Heart left ventricle (tissue), 16 donors: ENCODE data around the gene CDH23. TPM values are rescaled to one million over a fixed set of nuclear protein-coding genes. Genes with fewer than 3 reads are reported as not detected.
A peak's percentile ranks its signal among the peaks of the same experiment; 100 is the strongest.

Experiments used
- ATAC-seq, 4 donors: fragments of 200-7000 bp; cut with Tn5 transposase; one replicate each; pipeline ENCODE4 v1.9.1; 2020 to 2022; ENCODE audit warnings: moderate library complexity in 4 of 4, mild to moderate bottlenecking in 3 of 4, moderate number of reproducible peaks in 1 of 4
- DNase-seq, 5 donors: peaks; one replicate each; pipeline ENCODE4 v3.0.0-alpha.2; 2020
- H3K27ac ChIP-seq, 12 donors: fragments of 200-600 bp; sonication (generic) in 4 of 12; one replicate each; pipeline versions ENCODE4 v1.5.0 to v1.8.0; 2016 to 2022; ENCODE audit warnings: mild to moderate bottlenecking in 2 of 12
- H3K27me3 ChIP-seq, 9 donors: fragments of 200-600 bp; sonication (generic) in 2 of 9; one replicate each; pipeline versions ENCODE4 v1.5.1 to v1.8.0; 2016 to 2022; ENCODE audit warnings: mild to moderate bottlenecking in 3 of 9
- H3K36me3 ChIP-seq, 9 donors: fragments of 200-600 bp; sonication (generic) in 2 of 9; one replicate each; pipeline versions ENCODE4 v1.5.0 to v1.8.0; 2018 to 2022; ENCODE audit warnings: mild to moderate bottlenecking in 2 of 9
- H3K4me1 ChIP-seq, 12 donors: fragments of 200-600 bp; sonication (generic) in 4 of 12; one replicate each; pipeline versions ENCODE4 v1.5.0 to v1.8.0; 2016 to 2022; ENCODE audit warnings: mild to moderate bottlenecking in 3 of 12
- H3K4me3 ChIP-seq, 12 donors: fragments of 200-600 bp; sonication (generic) in 4 of 12; one replicate each; pipeline versions ENCODE4 v1.5.0 to v1.8.0; 2017 to 2022; ENCODE audit warnings: mild to moderate bottlenecking in 9 of 12, moderate library complexity in 4 of 12
- H3K9me3 ChIP-seq, 12 donors: fragments of 200-600 bp; sonication (generic) in 4 of 12; one replicate each; pipeline versions ENCODE4 v1.5.0 to v1.8.0; 2016 to 2022; ENCODE audit warnings: mild to moderate bottlenecking in 1 of 12
- POLR2A ChIP-seq, 2 donors: fragments of 450-650 bp; IDR thresholded peaks; one replicate each; pipeline ENCODE4 v1.6.1; 2017; ENCODE audit warnings: antibody characterized with exemption in 2 of 2, mild to moderate bottlenecking in 2 of 2, moderate library complexity in 2 of 2
- WGBS, 4 donors: extraction: QIAGEN DNeasy Blood & Tissue Kit in 2 of 4; methylation state at CpG; one replicate each; pipeline versions ENCODE4 v1.1.5 to v1.1.7; 2013 to 2018; 5-methylcytosine and 5-hydroxymethylcytosine counted together
- intact Hi-C, 10 donors: fragments of 100-400 bp; cut with DNase I; formaldehyde crosslinking; loops; one replicate each; pipeline versions ENCODE4 v1.11.1 to v1.14.2; 2022
- polyA plus RNA-seq, 2 donors: library from polyadenylated mRNA; stranded (reverse); fragments of 200-250 nt; gene quantifications; one replicate each; pipeline ENCODE4 v1.2.3, GENCODE V29; 2013
- total RNA-seq, 9 donors: library from RNA; depleted of rRNA in 2 of 9; stranded (reverse); fragments of >200 nt in 2 of 9; fragmentation: NEBNext Ultra II Directional in 3 of 9; extraction: Animal tissue kit (Norgen Biotek cat#: 25700) in 3 of 9; gene quantifications; one replicate each; pipeline versions ENCODE4 v1.1.0 to v1.2.4, GENCODE V29; 2016 to 2023
- TF ChIP-seq, protein P1 (sequence below), 12 donors: fragments of 200-600 bp; sonication (generic) in 4 of 12; IDR thresholded peaks; one replicate each; pipeline versions ENCODE4 v1.5.0 to v1.8.0; 2018 to 2022; ENCODE audit warnings: antibody characterized with exemption in 12 of 12, mild to moderate bottlenecking in 5 of 12
- donor health status: ischemic (EF 13 %, LVEDD 7.1; RV severe dilation, severe dysfunction).
- donor health status: healthy with polysubstance abuse.
- donor health status: DM: no; HTN: yes; CAD: no.
- donor health status: DM: no; HTN: no; CAD: no.
- donor health status: ischemic (EF 25% LVEDD 6.9; RV normal size, moderate dysfunction).
- donor health status: ischemic (EF 25% LVEDD 5.7; RV mildly dilated, moderate dysfunction).
- donor health status: healthy.
- donor health status: DM: yes; HTN: yes; CAD: no.
- donor health status: ischemic (EF 35%, LVEDD 5.7; RV mildly dilated, moderate dysfunction).
- donor health status: nonischemic (EF 11% LVEDD 7.7; RV severe dilation, severe dysfunction).
- donor health status: DM: yes; HTN: yes; CAD: no.
- donor health status: PGD.
- donor health status: ischemic (EF 29% LVEDD 5.4; RV normal size, mild dysfunction).
- donor health status: nonischemic (EF 23%, LVEDD 6.1; RV moderate dilation, normal function).

Gene CDH23
- total and polyA plus RNA-seq, 11 donors = 1.2 to 8.6 (median 3.9) TPM

DNA sequence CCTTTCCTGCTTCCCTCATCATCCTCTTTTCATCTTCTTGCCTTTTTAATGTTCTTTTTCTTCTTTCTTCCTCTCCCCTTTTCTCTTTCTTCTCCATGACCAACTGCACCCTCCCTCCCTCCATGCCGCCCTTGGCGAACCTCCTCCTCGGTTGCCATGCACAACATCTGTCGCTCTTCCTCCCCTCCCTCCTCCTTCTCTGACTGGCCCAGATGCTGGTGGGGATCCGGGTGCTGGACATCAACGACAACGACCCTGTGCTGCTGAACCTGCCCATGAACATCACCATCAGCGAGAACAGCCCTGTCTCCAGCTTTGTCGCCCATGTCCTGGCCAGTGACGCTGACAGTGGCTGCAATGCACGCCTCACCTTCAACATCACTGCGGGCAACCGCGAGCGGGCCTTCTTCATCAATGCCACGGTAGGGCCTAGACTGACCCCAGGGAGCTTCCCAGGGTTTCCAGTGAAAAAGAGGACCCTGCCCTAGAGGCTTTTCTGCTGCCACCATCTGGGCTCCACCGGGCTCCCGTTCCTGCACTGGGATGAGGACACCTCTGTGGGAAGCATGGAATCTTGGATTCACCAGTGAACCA lies 388.1 kb downstream of the CDH23 start:
- TF ChIP-seq, protein P1, sequence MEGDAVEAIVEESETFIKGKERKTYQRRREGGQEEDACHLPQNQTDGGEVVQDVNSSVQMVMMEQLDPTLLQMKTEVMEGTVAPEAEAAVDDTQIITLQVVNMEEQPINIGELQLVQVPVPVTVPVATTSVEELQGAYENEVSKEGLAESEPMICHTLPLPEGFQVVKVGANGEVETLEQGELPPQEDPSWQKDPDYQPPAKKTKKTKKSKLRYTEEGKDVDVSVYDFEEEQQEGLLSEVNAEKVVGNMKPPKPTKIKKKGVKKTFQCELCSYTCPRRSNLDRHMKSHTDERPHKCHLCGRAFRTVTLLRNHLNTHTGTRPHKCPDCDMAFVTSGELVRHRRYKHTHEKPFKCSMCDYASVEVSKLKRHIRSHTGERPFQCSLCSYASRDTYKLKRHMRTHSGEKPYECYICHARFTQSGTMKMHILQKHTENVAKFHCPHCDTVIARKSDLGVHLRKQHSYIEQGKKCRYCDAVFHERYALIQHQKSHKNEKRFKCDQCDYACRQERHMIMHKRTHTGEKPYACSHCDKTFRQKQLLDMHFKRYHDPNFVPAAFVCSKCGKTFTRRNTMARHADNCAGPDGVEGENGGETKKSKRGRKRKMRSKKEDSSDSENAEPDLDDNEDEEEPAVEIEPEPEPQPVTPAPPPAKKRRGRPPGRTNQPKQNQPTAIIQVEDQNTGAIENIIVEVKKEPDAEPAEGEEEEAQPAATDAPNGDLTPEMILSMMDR (IDR thresholded peaks at IDR 0.05) = no peak
- TF ChIP-seq POLR2A (IDR thresholded peaks at IDR 0.05) = no peak
- no peaks in the 10 kb centered on the region for H3K27me3 ChIP-seq
- H3K9me3 ChIP-seq = no peaks in the 10 kb centered on the region
- H3K4me3 ChIP-seq = no peak overlapping the region
- DNase-seq (peak in 2 of 5 donors; percentile 10 to 23), ATAC-seq (no peak)
- H3K4me1 ChIP-seq = peaks cover 0 to 19% (median 7%) of the 10 kb centered on the region in 12 donors
- 93 to 95% (median 94%) methylated on average over 16 to 18 of the region's 18 CpGs for WGBS, 4 donors
- no peak overlapping the region for H3K27ac ChIP-seq
- H3K36me3 ChIP-seq = no peaks in the 10 kb centered on the region
- intact Hi-C loops = no loop called here

DNA sequence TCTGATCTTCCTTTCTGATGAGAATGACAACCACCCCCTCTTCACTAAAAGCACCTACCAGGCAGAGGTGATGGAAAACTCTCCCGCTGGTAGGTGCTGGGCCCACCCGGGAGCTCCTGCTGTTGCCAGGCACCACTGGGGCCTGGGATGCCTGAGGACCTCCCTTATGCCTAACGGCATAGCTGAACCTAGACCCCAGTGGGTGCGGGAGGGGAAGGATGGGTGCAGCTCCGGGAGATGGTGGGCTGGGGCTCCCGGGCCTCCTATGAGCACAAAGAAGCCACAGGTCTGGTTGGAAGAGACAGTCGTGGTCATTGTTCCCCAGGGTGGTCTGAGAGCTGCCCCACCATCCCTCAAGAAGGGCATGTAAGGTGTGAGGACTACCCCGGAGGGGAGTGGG lies 392.2 kb downstream of the CDH23 start:
- DNase-seq = peak in 1 of 5 donors; percentile 36
- WGBS, 4 donors = 80 to 87% (median 84%) methylated on average over 4 to 8 of the region's 8 CpGs
- no peak for ATAC-seq
- no peaks in the 10 kb centered on the region for H3K4me1 ChIP-seq
- H3K27ac ChIP-seq = no peak overlapping the region
- intact Hi-C loops = no loop called here
- TF ChIP-seq POLR2A (IDR thresholded peaks at IDR 0.05) = no peak
- TF ChIP-seq, protein P1 (IDR thresholded peaks at IDR 0.05) = no peak
- H3K4me3 ChIP-seq = no peak overlapping the region
- no peaks in the 10 kb centered on the region for H3K27me3 ChIP-seq
- H3K36me3 ChIP-seq = no peaks in the 10 kb centered on the region
- H3K9me3 ChIP-seq = no peaks in the 10 kb centered on the region

DNA sequence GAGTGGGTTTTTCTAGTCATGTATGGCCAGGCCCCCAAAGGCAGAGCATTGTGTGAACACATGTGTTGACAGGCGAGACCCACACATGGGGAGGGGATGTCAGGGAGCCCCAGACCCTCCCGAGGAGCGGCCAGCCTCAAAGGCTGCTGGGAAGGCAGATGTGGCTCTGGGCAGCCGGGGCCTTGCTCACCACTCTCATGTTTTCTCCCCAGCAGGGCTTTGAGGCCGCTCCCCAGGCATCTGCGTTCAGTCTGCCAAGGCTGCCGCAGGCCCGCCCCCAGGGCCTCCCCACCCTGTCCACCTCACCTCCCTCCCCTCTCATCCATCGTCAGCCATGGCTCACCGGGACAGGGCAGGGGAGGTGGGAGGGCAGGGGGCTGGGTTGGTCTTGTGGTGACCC lies 393.2 kb downstream of the CDH23 start:
- no peaks in the 10 kb centered on the region for H3K9me3 ChIP-seq
- H3K27ac ChIP-seq = no peak overlapping the region
- DNase-seq (peak in 1 of 5 donors; percentile 45), ATAC-seq (peak in 2 of 4 donors; percentile 16 to 29)
- H3K27me3 ChIP-seq = no peaks in the 10 kb centered on the region
- intact Hi-C loops = no loop called here
- no peaks in the 10 kb centered on the region for H3K4me1 ChIP-seq
- WGBS, 4 donors = 58 to 80% (median 72%) methylated on average over 4 to 10 of the region's 10 CpGs
- H3K36me3 ChIP-seq = no peaks in the 10 kb centered on the region
- no peak overlapping the region for H3K4me3 ChIP-seq
- TF ChIP-seq, protein P1 (IDR thresholded peaks at IDR 0.05) = no peak
- TF ChIP-seq POLR2A (IDR thresholded peaks at IDR 0.05) = no peak

DNA sequence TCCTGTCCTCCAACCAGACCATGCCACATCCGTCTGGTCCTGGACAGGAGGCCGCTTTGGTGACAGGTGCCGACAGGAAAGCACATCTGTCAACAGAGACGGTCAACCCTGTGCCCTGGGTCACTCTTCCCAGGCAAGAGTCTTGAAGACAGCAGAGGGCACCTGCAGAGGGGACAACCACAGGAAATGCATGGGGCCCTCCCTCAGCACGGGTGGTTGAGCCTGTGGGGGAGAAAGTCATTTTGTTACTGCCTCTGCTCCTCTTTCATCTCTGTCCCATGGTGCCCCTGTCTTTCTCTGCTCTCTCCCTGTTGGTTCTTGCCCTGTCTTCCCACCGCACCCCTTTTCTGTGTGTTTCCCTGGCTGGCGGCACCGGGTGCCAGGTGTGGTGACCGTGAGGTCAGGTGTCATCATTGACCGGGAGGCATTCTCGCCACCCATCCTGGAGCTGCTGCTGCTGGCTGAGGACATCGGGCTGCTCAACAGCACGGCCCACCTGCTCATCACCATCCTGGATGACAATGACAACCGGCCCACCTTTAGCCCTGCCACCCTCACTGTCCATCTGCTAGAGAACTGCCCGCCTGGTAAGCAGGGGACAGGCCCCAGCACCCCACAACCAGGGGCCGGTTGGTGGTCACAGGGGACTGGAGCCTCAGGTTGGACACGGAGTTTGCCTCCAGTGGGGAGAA lies 394.2 kb downstream of the CDH23 start:
- 78 to 87% (median 84%) methylated on average over 13 to 17 of the region's 17 CpGs for WGBS, 4 donors
- Histone ChIP-seq H3K9me3 (no peaks in the 10 kb centered on the region), H3K27me3 (no peaks in the 10 kb centered on the region), H3K27ac (no peak overlapping the region), H3K4me3 (no peak overlapping the region), H3K36me3 (no peaks in the 10 kb centered on the region), H3K4me1 (no peaks in the 10 kb centered on the region)
- DNase-seq (peak in 1 of 5 donors; percentile 58), ATAC-seq (no peak)
- intact Hi-C loops = no loop called here
- TF ChIP-seq POLR2A (IDR thresholded peaks at IDR 0.05) = no peak
- TF ChIP-seq, protein P1 (IDR thresholded peaks at IDR 0.05) = no peak
